Measurements from ENCODE around the gene FAM117B. TPM values are rescaled to one million over a fixed set of nuclear protein-coding genes. Genes with fewer than 3 reads are reported as not detected.

The FAM117B gene
- total RNA-seq, 1 experiment from 2014 or later: 9.1 TPM

DNA sequence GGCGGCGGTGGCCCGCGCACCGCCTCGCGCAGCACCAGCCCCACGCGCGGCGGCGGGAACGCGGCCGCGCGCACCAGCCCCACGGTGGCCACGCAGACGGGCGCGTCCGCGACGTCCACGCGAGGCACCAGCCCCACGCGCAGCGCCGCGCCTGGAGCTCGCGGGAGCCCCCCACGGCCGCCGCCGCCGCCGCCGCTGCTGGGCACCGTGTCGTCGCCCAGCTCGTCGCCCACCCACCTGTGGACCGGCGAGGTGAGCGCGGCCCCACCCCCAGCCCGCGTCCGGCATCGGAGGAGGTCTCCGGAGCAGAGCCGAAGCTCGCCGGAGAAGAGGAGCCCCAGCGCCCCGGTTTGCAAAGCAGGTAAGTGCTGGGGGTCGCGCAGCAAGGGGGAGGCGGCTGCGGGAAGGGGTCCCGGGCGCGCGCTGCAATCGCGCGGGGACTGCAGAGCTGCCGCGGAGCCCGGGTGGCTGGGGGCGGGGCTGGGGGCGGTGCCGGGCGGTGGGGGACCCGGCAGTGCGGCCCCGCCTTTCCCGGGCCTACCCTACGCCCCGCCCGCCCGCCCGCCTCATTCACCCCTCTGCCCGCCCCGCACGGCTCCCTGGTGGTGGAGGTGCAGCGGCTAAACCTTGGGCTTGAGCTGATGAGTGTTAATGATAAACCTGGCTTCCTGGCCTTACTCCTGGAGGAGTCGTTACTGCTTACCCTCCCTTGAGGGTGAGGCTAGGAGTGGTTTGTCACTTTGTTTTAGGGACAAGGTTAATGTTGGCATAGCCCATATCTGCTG lies 851 bp downstream of the FAM117B start:
- ChIA-PET CTCF (interaction anchor here (1.7 kb wide), 1 partner anchor 47 kb away, joined by 4 read pairs; no protein-coding TSS in a partner anchor), RAD21 (ENCODE audit: low non-redundant PET in 1 of 2, low total read pairs in 2 of 2, uncharacterized antibody in 2 of 2, unreplicated experiment in 2 of 2) (interaction anchor here in 1 of 2 experiments (0.7 kb wide), 1 partner anchor 125 kb away, joined by 8 read pairs; no protein-coding TSS in a partner anchor), POLR2A (no interaction called here)
- Histone ChIP-seq H3K9me2 (ENCODE audit: insufficient read depth) (no peaks in the 10 kb centered on the region), H2AFZ (ENCODE audit: low read depth, low read length, poor library complexity, severe bottlenecking) (peak overlapping the region; percentile 90), H3K27ac (ENCODE audit: low read depth, low read length) (peak overlapping the region; percentile 90), H3K4me3 (replicated peaks in 1 of 2; ENCODE audit: low read depth in 1 of 2, low read length in 2 of 2) (peak overlapping the region; percentile 82 to 86), H3K27me3 (ENCODE audit: insufficient read depth, low read length) (no peaks in the 10 kb centered on the region), H3K4me2 (ENCODE audit: low read length) (peak overlapping the region; percentile 96), H3K4me1 (ENCODE audit: control insufficient read depth in 1 of 2, insufficient read depth in 2 of 2, low read length in 2 of 2) (peaks cover 9 to 23% of the 10 kb centered on the region in 2 experiments; a peak in 3 of 4 replicates), H3K79me2 (ENCODE audit: insufficient read depth, low read length) (no peaks in the 10 kb centered on the region; the same call in 1 of the 2 replicates), H4K20me1 (ENCODE audit: insufficient read depth) (no peaks in the 10 kb centered on the region), H3K9me3 (ENCODE audit: control insufficient read depth in 1 of 2, insufficient read depth in 1 of 2, low read depth in 1 of 2, low read length in 2 of 2) (no peaks in the 10 kb centered on the region), H3K9ac (ENCODE audit: low read length) (peak overlapping the region; percentile 78), H3K36me3 (ENCODE audit: control insufficient read depth in 1 of 2, insufficient read depth in 2 of 2, low read length in 2 of 2) (no peaks in the 10 kb centered on the region)
- DNase-seq (ENCODE audit: low read depth, low spot score) (peak; percentile 34), ATAC-seq (peak; percentile 73)
- intact Hi-C loops (cut with micrococcal nuclease): no loop called here
- BruUV-seq (replicated peaks): no TSS peak
- 0 out of 2 replicates have a peak, but pooled peaks have one; percentile 12 for TF ChIP-seq SP1 (IDR thresholded peaks at IDR 0.05; ENCODE audit: low read depth)
- peak; percentile 68; the same call in 1 of the 2 replicates for TF ChIP-seq POLR2AphosphoS5 (IDR thresholded peaks at IDR 0.05; ENCODE audit: low read depth, low read length)
- TF ChIP-seq CEBPB (IDR thresholded peaks at IDR 0.05; ENCODE audit: low read depth): no peak

DNA sequence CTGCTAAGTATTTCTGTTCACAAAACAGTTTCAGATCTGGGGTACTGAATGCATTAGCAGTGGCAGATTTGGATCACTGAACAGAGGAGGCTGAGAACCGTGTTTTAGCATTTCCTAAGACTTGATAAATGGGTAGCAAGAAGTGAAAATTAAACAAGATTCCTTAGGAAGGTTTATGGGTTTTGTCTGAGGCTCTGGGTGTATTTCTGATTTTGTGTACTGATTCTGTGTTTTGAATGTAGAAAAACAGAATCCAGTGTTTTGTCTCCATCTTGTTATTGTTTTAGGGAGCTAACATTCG lies 1.4 kb downstream of the FAM117B start:
- Histone ChIP-seq H3K36me3 (ENCODE audit: control insufficient read depth in 1 of 2, insufficient read depth in 2 of 2, low read length in 2 of 2) (no peaks in the 10 kb centered on the region), H3K9me3 (ENCODE audit: control insufficient read depth in 1 of 2, insufficient read depth in 1 of 2, low read depth in 1 of 2, low read length in 2 of 2) (no peaks in the 10 kb centered on the region), H3K9ac (ENCODE audit: low read length) (peak overlapping the region; percentile 60), H4K20me1 (ENCODE audit: insufficient read depth) (no peaks in the 10 kb centered on the region), H3K4me3 (replicated peaks in 1 of 2; ENCODE audit: low read depth in 1 of 2, low read length in 2 of 2) (peak overlapping the region; percentile 82 to 86), H3K4me1 (ENCODE audit: control insufficient read depth in 1 of 2, insufficient read depth in 2 of 2, low read length in 2 of 2) (peaks cover 9 to 23% of the 10 kb centered on the region in 2 experiments; a peak in 3 of 4 replicates), H3K9me2 (ENCODE audit: insufficient read depth) (no peaks in the 10 kb centered on the region), H3K79me2 (ENCODE audit: insufficient read depth, low read length) (no peaks in the 10 kb centered on the region; the same call in 1 of the 2 replicates), H3K27ac (ENCODE audit: low read depth, low read length) (peak overlapping the region; percentile 32), H2AFZ (ENCODE audit: low read depth, low read length, poor library complexity, severe bottlenecking) (peak overlapping the region; percentile 90), H3K27me3 (ENCODE audit: insufficient read depth, low read length) (no peaks in the 10 kb centered on the region), H3K4me2 (ENCODE audit: low read length) (peak overlapping the region; percentile 96)
- ATAC-seq (no peak), DNase-seq (ENCODE audit: low read depth, low spot score) (no peak)
- RAD21 ChIA-PET (ENCODE audit: low non-redundant PET in 1 of 2, low total read pairs in 2 of 2, uncharacterized antibody in 2 of 2, unreplicated experiment in 2 of 2): no interaction called here
- intact Hi-C loops (cut with micrococcal nuclease): no loop called here
- CTCF ChIA-PET: no interaction called here
- POLR2A ChIA-PET: no interaction called here
- BruUV-seq (replicated peaks): TSS peak; percentile 42
- TF ChIP-seq, protein P1, sequence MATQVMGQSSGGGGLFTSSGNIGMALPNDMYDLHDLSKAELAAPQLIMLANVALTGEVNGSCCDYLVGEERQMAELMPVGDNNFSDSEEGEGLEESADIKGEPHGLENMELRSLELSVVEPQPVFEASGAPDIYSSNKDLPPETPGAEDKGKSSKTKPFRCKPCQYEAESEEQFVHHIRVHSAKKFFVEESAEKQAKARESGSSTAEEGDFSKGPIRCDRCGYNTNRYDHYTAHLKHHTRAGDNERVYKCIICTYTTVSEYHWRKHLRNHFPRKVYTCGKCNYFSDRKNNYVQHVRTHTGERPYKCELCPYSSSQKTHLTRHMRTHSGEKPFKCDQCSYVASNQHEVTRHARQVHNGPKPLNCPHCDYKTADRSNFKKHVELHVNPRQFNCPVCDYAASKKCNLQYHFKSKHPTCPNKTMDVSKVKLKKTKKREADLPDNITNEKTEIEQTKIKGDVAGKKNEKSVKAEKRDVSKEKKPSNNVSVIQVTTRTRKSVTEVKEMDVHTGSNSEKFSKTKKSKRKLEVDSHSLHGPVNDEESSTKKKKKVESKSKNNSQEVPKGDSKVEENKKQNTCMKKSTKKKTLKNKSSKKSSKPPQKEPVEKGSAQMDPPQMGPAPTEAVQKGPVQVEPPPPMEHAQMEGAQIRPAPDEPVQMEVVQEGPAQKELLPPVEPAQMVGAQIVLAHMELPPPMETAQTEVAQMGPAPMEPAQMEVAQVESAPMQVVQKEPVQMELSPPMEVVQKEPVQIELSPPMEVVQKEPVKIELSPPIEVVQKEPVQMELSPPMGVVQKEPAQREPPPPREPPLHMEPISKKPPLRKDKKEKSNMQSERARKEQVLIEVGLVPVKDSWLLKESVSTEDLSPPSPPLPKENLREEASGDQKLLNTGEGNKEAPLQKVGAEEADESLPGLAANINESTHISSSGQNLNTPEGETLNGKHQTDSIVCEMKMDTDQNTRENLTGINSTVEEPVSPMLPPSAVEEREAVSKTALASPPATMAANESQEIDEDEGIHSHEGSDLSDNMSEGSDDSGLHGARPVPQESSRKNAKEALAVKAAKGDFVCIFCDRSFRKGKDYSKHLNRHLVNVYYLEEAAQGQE (IDR thresholded peaks at IDR 0.05; ENCODE audit: low read depth): no peak
- TF ChIP-seq POLR2A (IDR thresholded peaks at IDR 0.05; ENCODE audit: borderline replicate concordance, extremely low read depth, insufficient read depth, insufficient read length): no peak
- TF ChIP-seq ELF1 (IDR thresholded peaks at IDR 0.05; ENCODE audit: borderline replicate concordance, low read depth): no peak
- no peak for TF ChIP-seq JUND (IDR thresholded peaks at IDR 0.05)
- TF ChIP-seq CEBPB (IDR thresholded peaks at IDR 0.05; ENCODE audit: low read depth): no peak
- no peak for TF ChIP-seq EZH2 (IDR thresholded peaks at IDR 0.05)
- TF ChIP-seq, protein P2, sequence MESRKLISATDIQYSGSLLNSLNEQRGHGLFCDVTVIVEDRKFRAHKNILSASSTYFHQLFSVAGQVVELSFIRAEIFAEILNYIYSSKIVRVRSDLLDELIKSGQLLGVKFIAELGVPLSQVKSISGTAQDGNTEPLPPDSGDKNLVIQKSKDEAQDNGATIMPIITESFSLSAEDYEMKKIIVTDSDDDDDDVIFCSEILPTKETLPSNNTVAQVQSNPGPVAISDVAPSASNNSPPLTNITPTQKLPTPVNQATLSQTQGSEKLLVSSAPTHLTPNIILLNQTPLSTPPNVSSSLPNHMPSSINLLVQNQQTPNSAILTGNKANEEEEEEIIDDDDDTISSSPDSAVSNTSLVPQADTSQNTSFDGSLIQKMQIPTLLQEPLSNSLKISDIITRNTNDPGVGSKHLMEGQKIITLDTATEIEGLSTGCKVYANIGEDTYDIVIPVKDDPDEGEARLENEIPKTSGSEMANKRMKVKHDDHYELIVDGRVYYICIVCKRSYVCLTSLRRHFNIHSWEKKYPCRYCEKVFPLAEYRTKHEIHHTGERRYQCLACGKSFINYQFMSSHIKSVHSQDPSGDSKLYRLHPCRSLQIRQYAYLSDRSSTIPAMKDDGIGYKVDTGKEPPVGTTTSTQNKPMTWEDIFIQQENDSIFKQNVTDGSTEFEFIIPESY (IDR thresholded peaks at IDR 0.05; ENCODE audit: extremely low read depth, insufficient replicate concordance, low read length): no peak
- TF ChIP-seq, protein P3, sequence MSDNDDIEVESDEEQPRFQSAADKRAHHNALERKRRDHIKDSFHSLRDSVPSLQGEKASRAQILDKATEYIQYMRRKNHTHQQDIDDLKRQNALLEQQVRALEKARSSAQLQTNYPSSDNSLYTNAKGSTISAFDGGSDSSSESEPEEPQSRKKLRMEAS (IDR thresholded peaks at IDR 0.05): no peak
- no peak for TF ChIP-seq TCF7L2 (IDR thresholded peaks at IDR 0.05; ENCODE audit: borderline replicate concordance, extremely low read depth, insufficient read depth, insufficient read length)
- no peak for TF ChIP-seq SIN3A (IDR thresholded peaks at IDR 0.05; ENCODE audit: low read depth)
- no peak for TF ChIP-seq SRF (IDR thresholded peaks at IDR 0.05; ENCODE audit: low read depth)
- TF ChIP-seq EGR1 (IDR thresholded peaks at IDR 0.05; ENCODE audit: low read depth): no peak
- no peak for TF ChIP-seq ZNF274 (IDR thresholded peaks at IDR 0.05; ENCODE audit: low read depth, low read length)
